Fibroblast of mammary gland (primary cell): ENCODE data around the gene RFC1.
"Not testable (repeated sequence)": the region's sequence is repeated elsewhere in the genome, so short reads cannot be mapped to it uniquely, and the experiment has no call there.

ENCODE experiments used
- DNase-seq: peaks from one replicate; pipeline ENCODE4 v3.0.0-alpha.2; 2010; ENCODE audit warnings: low read depth
- H3K4me3 ChIP-seq: 2 replicates; pipeline ENCODE4 v1.5.1; 2011; ENCODE audit warnings: low read depth, mild to moderate bottlenecking, low read length, moderate library complexity; ENCODE audit not compliant: control insufficient read depth
- TF ChIP-seq, protein P1 (sequence below): conservative IDR thresholded peaks from 2 replicates; pipeline ENCODE4 v1.5.1; 2011; ENCODE audit warnings: low read depth, low read length, inconsistent platforms; ENCODE audit not compliant: control insufficient read depth, insufficient read depth

Gene RFC1

GRCh38 chr4:39394706-39395105, 28.5 kb upstream of the RFC1 start:
- TF ChIP-seq, protein P1, sequence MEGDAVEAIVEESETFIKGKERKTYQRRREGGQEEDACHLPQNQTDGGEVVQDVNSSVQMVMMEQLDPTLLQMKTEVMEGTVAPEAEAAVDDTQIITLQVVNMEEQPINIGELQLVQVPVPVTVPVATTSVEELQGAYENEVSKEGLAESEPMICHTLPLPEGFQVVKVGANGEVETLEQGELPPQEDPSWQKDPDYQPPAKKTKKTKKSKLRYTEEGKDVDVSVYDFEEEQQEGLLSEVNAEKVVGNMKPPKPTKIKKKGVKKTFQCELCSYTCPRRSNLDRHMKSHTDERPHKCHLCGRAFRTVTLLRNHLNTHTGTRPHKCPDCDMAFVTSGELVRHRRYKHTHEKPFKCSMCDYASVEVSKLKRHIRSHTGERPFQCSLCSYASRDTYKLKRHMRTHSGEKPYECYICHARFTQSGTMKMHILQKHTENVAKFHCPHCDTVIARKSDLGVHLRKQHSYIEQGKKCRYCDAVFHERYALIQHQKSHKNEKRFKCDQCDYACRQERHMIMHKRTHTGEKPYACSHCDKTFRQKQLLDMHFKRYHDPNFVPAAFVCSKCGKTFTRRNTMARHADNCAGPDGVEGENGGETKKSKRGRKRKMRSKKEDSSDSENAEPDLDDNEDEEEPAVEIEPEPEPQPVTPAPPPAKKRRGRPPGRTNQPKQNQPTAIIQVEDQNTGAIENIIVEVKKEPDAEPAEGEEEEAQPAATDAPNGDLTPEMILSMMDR = no peak
- no peak for DNase-seq
- H3K4me3 ChIP-seq = no peak overlapping the region

- DNase-seq = no peak
- H3K4me3 ChIP-seq = no peak overlapping the region
- TF ChIP-seq, protein P1 = no peak
These were observed 24.4 kb upstream of the RFC1 start for GRCh38 chr4:39390603-39391002.

GRCh38 chr4:39384563-39384962, 18.4 kb upstream of the RFC1 start:
- TF ChIP-seq, protein P1 = no peak
- H3K4me3 ChIP-seq = no peak overlapping the region
- no peak for DNase-seq

- TF ChIP-seq, protein P1 = no peak
- DNase-seq = no peak
- no peak overlapping the region for H3K4me3 ChIP-seq
These were observed 17.5 kb upstream of the RFC1 start for GRCh38 chr4:39383690-39384089.

GRCh38 chr4:39375478-39375877, 9.3 kb upstream of the RFC1 start:
- DNase-seq = no peak
- TF ChIP-seq, protein P1 = no peak
- no peak overlapping the region for H3K4me3 ChIP-seq

GRCh38 chr4:39371209-39371608, 5.0 kb upstream of the RFC1 start:
- H3K4me3 ChIP-seq, DNase-seq: not testable (repeated sequence)

GRCh38 chr4:39369301-39369700, 3.1 kb upstream of the RFC1 start:
- TF ChIP-seq, protein P1 = no peak
- no peak for DNase-seq
- H3K4me3 ChIP-seq = no peak overlapping the region
